ENCODE data around the gene GRIA1.

DNA sequence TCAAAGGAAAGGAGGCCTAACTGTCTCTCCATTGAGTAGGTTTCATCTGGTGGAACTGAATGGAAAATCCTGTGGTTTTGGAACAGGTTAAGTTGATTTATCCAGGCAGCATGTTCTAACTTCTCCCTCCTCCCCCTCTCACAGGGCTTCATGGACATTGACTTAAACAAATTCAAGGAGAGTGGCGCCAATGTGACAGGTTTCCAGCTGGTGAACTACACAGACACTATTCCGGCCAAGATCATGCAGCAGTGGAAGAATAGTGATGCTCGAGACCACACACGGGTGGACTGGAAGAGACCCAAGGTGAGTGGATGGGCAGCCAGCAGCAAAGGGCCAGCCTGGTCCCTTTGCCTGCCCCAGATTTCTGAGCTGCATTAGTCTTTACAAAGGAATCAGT is 183.9 kb downstream of the GRIA1 start:
- TF ChIP-seq POLR2A (IDR thresholded peaks at IDR 0.05; ENCODE audit: low read length) (no peak), GATA1 (IDR thresholded peaks at IDR 0.05; ENCODE audit: low read depth, low read length) (no peak)

All from erythroblast (primary cell).